ENCODE results near the gene PCNX2.

Gene PCNX2

GRCh38 chr1:233255145-233255544 is 40.4 kb downstream of the PCNX2 start:
- DNase-seq: no peak

- DNase-seq: no peak
These were observed 41.6 kb downstream of the PCNX2 start for GRCh38 chr1:233253832-233254331.

GRCh38 chr1:233253231-233253831 is 42.2 kb downstream of the PCNX2 start:
- no peak for DNase-seq

GRCh38 chr1:233252441-233252840 is 43.1 kb downstream of the PCNX2 start:
- peak; percentile 27 for DNase-seq

- DNase-seq: no peak
These were observed 44.3 kb downstream of the PCNX2 start for GRCh38 chr1:233251201-233251720.

- no peak for DNase-seq
These were observed 47.5 kb downstream of the PCNX2 start for GRCh38 chr1:233248014-233248413.

GRCh38 chr1:233246965-233247364 is 48.6 kb downstream of the PCNX2 start:
- DNase-seq: no peak

GRCh38 chr1:233245191-233245765 is 50.2 kb downstream of the PCNX2 start:
- no peak for DNase-seq

GRCh38 chr1:233244183-233244582 is 51.3 kb downstream of the PCNX2 start:
- DNase-seq: no peak

GRCh38 chr1:233242827-233243483 is 52.6 kb downstream of the PCNX2 start:
- peak; percentile 37 for DNase-seq

GRCh38 chr1:233241759-233242158 is 53.8 kb downstream of the PCNX2 start:
- no peak for DNase-seq

- peak; percentile 79 for DNase-seq
These were observed 54.5 kb downstream of the PCNX2 start for GRCh38 chr1:233240829-233241682.

- no peak for DNase-seq
These were observed 55.2 kb downstream of the PCNX2 start for GRCh38 chr1:233240371-233240770.

- no peak for DNase-seq
These were observed 56.6 kb downstream of the PCNX2 start for GRCh38 chr1:233238884-233239431.

GRCh38 chr1:233237647-233238046 is 57.9 kb downstream of the PCNX2 start:
- DNase-seq: no peak

GRCh38 chr1:233233508-233234040 is 62.0 kb downstream of the PCNX2 start:
- DNase-seq: no peak

GRCh38 chr1:233230011-233230410 is 65.5 kb downstream of the PCNX2 start:
- no peak for DNase-seq

GRCh38 chr1:233229288-233229687 is 66.2 kb downstream of the PCNX2 start:
- DNase-seq: no peak

GRCh38 chr1:233227930-233228465 is 67.5 kb downstream of the PCNX2 start:
- DNase-seq: no peak

- no peak for DNase-seq
These were observed 71.2 kb downstream of the PCNX2 start for GRCh38 chr1:233224311-233224710.

GRCh38 chr1:233217832-233218231 is 77.7 kb downstream of the PCNX2 start:
- DNase-seq: no peak

GRCh38 chr1:233216009-233216408 is 79.5 kb downstream of the PCNX2 start:
- no peak for DNase-seq

All from hematopoietic multipotent progenitor cell treated with erythropoietin and hydrocortisone succinate and interleukin-3 and kit ligand, for 6 days (in vitro differentiated cells).